GM12878 (cell line): ENCODE measurements around the gene SYNGR3. TPM values are rescaled to one million over a fixed set of nuclear protein-coding genes. Genes with fewer than 3 reads are reported as not detected.

Experiments
- ATAC-seq: fragments of 200-7000 bp; cut with Tn5 transposase; 3 replicates; pipeline ENCODE4 v1.9.1; 2020; ENCODE audit warnings: mild to moderate bottlenecking, moderate library complexity
- BruUV-seq: library from RNA; stranded (reverse); fragments of 400-500 nt; replicated peaks from 2 replicates; lab custom pipeline; 2021; lab: Mats Ljungman, UMichigan
- CTCF ChIA-PET: fragments of 300-600 bp; sonication (Branson Sonifier 250); formaldehyde crosslinking; extraction: SDS; loops from one replicate; lab custom pipeline; 2021; ENCODE audit warnings: inconsistent platforms; lab: Yijun Ruan, JAX
- POLR2A ChIA-PET: fragments of 350-600 bp; formaldehyde crosslinking; extraction: SDS; loops from one replicate; lab custom pipeline; 2021; ENCODE audit warnings: inconsistent platforms; lab: Charles Lee
- RAD21 ChIA-PET: fragments of 300-600 bp; sonication (Branson Sonifier 250); formaldehyde crosslinking; loops from one replicate; lab custom pipeline; 2023; ENCODE audit warnings: antibody characterized with exemption; ENCODE audit not compliant: unreplicated experiment; lab: Charles Lee
- SMC1A ChIA-PET: fragments of 300-600 bp; sonication (Branson Sonifier 250); formaldehyde crosslinking; loops from one replicate; lab custom pipeline; 2023; ENCODE audit not compliant: unreplicated experiment, uncharacterized antibody; lab: Charles Lee
- DNase-seq: peaks from one replicate; pipeline ENCODE4 v3.0.0-alpha.2; 2011; ENCODE audit warnings: low read depth, low spot score
- FAIRE-seq: peaks from 3 replicates; lab custom pipeline; 2011; peaks lifted over from hg19 to GRCh38; lab: Jason Lieb, UNC
- H2AFZ ChIP-seq: 2 replicates; pipeline ENCODE4 v1.6.0; 2011; ENCODE audit warnings: low read depth, low read length, control low read depth; ENCODE audit not compliant: control insufficient read depth
- H3K27ac ChIP-seq: 2 replicates; pipeline ENCODE4 v1.5.1; 2011; ENCODE audit warnings: control low read depth; ENCODE audit not compliant: control insufficient read depth, insufficient read depth
- H3K27me3 ChIP-seq, 2 experiments: replicated peaks in 1 of 2; 2 replicates each; pipeline versions ENCODE4 v1.6.0 to v1.6.1; 2011; ENCODE audit warnings: low read length in 1 of 2; ENCODE audit not compliant: control insufficient read depth in 2 of 2, insufficient read depth in 2 of 2
- H3K36me3 ChIP-seq, 2 experiments: 2 replicates each; pipeline ENCODE4 v1.5.1; 2011; ENCODE audit warnings: low read length in 1 of 2; ENCODE audit not compliant: control insufficient read depth in 2 of 2, insufficient read depth in 2 of 2
- H3K4me1 ChIP-seq: 2 replicates; pipeline ENCODE4 v1.6.1; 2011; ENCODE audit warnings: mild to moderate bottlenecking, low read length, moderate library complexity, mixed read lengths; ENCODE audit not compliant: control insufficient read depth, insufficient read depth
- H3K4me2 ChIP-seq: 2 replicates; pipeline ENCODE4 v1.6.0; 2011; ENCODE audit warnings: control low read depth; ENCODE audit not compliant: control insufficient read depth, insufficient read depth
- H3K4me3 ChIP-seq: fragments of 200-600 bp; sonication (generic); 2 replicates; pipeline ENCODE4 v1.5.1; 2016
- H3K79me2 ChIP-seq: 2 replicates; pipeline ENCODE4 v1.6.0; 2011; ENCODE audit warnings: low read length; ENCODE audit not compliant: control insufficient read depth, insufficient read depth
- H3K9ac ChIP-seq: 2 replicates; pipeline ENCODE4 v1.8.0; 2011; ENCODE audit warnings: low read length, control low read depth, mixed read lengths; ENCODE audit not compliant: control insufficient read depth, insufficient read depth
- H3K9me3 ChIP-seq: replicated peaks from 3 replicates; pipeline ENCODE4 v1.5.1; 2011; ENCODE audit warnings: mild to moderate bottlenecking, low read length; ENCODE audit not compliant: control insufficient read depth, insufficient read depth
- H4K20me1 ChIP-seq: 2 replicates; pipeline ENCODE4 v1.6.0; 2011; ENCODE audit not compliant: control insufficient read depth, insufficient read depth
- ASH2L ChIP-seq: fragments of 300-600, 200-600 bp; sonication (generic); IDR thresholded peaks from 2 replicates; pipeline ENCODE4 v1.6.1; 2017; ENCODE audit warnings: low read depth, mild to moderate bottlenecking, borderline replicate concordance
- CREM ChIP-seq: IDR thresholded peaks from 2 replicates; pipeline ENCODE4 v1.6.1; 2014; ENCODE audit warnings: antibody characterized with exemption, low read depth
- IKZF2 ChIP-seq, 2 experiments: fragments of 450-650 bp; IDR thresholded peaks; 2 replicates each; pipeline ENCODE4 v1.6.1; 2017; ENCODE audit warnings: mild to moderate bottlenecking in 2 of 2, moderate library complexity in 2 of 2
- IRF4 ChIP-seq: IDR thresholded peaks from 2 replicates; pipeline ENCODE4 v1.6.1; 2011; ENCODE audit warnings: low read depth, low read length
- LARP7 ChIP-seq: fragments of 450-650 bp; IDR thresholded peaks from 2 replicates; pipeline ENCODE4 v1.6.1; 2017; ENCODE audit warnings: mild to moderate bottlenecking
- MYC ChIP-seq: IDR thresholded peaks from 2 replicates; pipeline ENCODE4 v1.6.1; 2011; ENCODE audit warnings: mild to moderate bottlenecking, low read length, moderate library complexity, inconsistent platforms; ENCODE audit not compliant: insufficient read depth, insufficient replicate concordance, insufficient read length, severe bottlenecking
- SMARCA5 ChIP-seq: fragments of 450-650 bp; IDR thresholded peaks from 2 replicates; pipeline ENCODE4 v1.6.1; 2017; ENCODE audit warnings: mild to moderate bottlenecking
- WGBS: methylation state at CpG from one replicate; pipeline ENCODE4 v1.1.6; 2016; ENCODE audit warnings: low lambda C conversion rate; ENCODE audit not compliant: insufficient replicate concordance, insufficient coverage; ENCODE audit errors: missing lambda C conversion rate; 5-methylcytosine and 5-hydroxymethylcytosine counted together
- in situ Hi-C: fragments of 300-500 bp; cut with MboI; formaldehyde crosslinking; loops from 9 replicates; pipeline ENCODE4 v1.14.3; 2018; ENCODE audit warnings: mixed read lengths
- intact Hi-C: fragments of 100-400 bp; cut with micrococcal nuclease; formaldehyde crosslinking; loops from one replicate; pipeline ENCODE4 v1.14.2; 2022; ENCODE audit not compliant: unreplicated experiment
- polyA plus RNA-seq, 11 experiments: library from polyadenylated mRNA; depleted of rRNA in 4 of 11; unstranded in 6 of 11; stranded (reverse) in 5 of 11; fragments of >200 nt; fragmentation: Nextera tagmentation in 4 of 11; fragmentation: Illumina TruSeq in 1 of 11; extraction: Ambion mirVana in 4 of 11; extraction: Trizol in 1 of 11; gene quantifications; 1 replicate in 1 of 11; 2 replicates in 10 of 11; pipeline versions ENCODE4 v1.2.1 to v1.2.3, GENCODE V29; 2011 to 2016; ENCODE audit warnings: inconsistent platforms in 2 of 11, missing spikeins in 2 of 11, low read depth in 1 of 11
- total RNA-seq, 4 experiments: library from RNA; depleted of rRNA in 3 of 4; stranded (reverse); fragments of >200 nt in 3 of 4; fragmentation: Illumina TruSeq in 1 of 4; extraction: Trizol in 1 of 4; gene quantifications; 2 replicates each; pipeline versions ENCODE4 v1.2.1 to v1.2.3, GENCODE V29; 2013 to 2021
- TF ChIP-seq, protein P1 (sequence below): fragments of 450-650 bp; IDR thresholded peaks from 2 replicates; pipeline ENCODE4 v1.6.1; 2017; ENCODE audit warnings: mild to moderate bottlenecking, moderate library complexity

SYNGR3 gene
- total and polyA plus RNA-seq, 10 of the 15 experiments (the other 5 are each of a cell fraction or from before 2014, with no cell fraction given): 1.2 to 18.1 (median 6.6) TPM

- DNase-seq (no peak), ATAC-seq (no peak), FAIRE-seq (no peak)
- H2AFZ ChIP-seq: no peak overlapping the region
- ChIA-PET CTCF (no interaction called here), SMC1A (no interaction called here), POLR2A (interaction anchor here (1.6 kb wide), 1 partner anchor 12 kb away, joined by 6 read pairs; the partner anchor contains the start of gene RPS2), RAD21 (no interaction called here)
- H3K9ac ChIP-seq: no peak overlapping the region
- H4K20me1 ChIP-seq: no peaks in the 10 kb centered on the region
- intact Hi-C loops (no loop called here), in situ Hi-C loops (no loop called here)
- H3K79me2 ChIP-seq: peaks cover 13% of the 10 kb centered on the region
- no peak overlapping the region for H3K27ac ChIP-seq
- 0 out of 4 replicates have a peak, but pooled peaks cover 0 to 2% of the 10 kb centered on the region in 2 experiments for H3K27me3 ChIP-seq
- TSS peak; percentile 29 for BruUV-seq
- whole genome bisulfite sequencing: 91% methylated on average over 33 of the region's 33 CpGs
- no peaks in the 10 kb centered on the region for H3K9me3 ChIP-seq
- H3K36me3 ChIP-seq: peaks cover 0 to 36% of the 10 kb centered on the region in 2 experiments; a peak in 3 of 4 replicates
- peaks cover 15% of the 10 kb centered on the region for H3K4me1 ChIP-seq
- H3K4me2 ChIP-seq: no peak overlapping the region
- H3K4me3 ChIP-seq: no peak overlapping the region
- TF ChIP-seq MYC (no peak), IKZF2 (IDR thresholded peaks at IDR 0.05) (no peak), SMARCA5 (no peak), LARP7 (no peak), IRF4 (no peak), ASH2L (no peak), CREM (no peak)
- TF ChIP-seq, protein P1, sequence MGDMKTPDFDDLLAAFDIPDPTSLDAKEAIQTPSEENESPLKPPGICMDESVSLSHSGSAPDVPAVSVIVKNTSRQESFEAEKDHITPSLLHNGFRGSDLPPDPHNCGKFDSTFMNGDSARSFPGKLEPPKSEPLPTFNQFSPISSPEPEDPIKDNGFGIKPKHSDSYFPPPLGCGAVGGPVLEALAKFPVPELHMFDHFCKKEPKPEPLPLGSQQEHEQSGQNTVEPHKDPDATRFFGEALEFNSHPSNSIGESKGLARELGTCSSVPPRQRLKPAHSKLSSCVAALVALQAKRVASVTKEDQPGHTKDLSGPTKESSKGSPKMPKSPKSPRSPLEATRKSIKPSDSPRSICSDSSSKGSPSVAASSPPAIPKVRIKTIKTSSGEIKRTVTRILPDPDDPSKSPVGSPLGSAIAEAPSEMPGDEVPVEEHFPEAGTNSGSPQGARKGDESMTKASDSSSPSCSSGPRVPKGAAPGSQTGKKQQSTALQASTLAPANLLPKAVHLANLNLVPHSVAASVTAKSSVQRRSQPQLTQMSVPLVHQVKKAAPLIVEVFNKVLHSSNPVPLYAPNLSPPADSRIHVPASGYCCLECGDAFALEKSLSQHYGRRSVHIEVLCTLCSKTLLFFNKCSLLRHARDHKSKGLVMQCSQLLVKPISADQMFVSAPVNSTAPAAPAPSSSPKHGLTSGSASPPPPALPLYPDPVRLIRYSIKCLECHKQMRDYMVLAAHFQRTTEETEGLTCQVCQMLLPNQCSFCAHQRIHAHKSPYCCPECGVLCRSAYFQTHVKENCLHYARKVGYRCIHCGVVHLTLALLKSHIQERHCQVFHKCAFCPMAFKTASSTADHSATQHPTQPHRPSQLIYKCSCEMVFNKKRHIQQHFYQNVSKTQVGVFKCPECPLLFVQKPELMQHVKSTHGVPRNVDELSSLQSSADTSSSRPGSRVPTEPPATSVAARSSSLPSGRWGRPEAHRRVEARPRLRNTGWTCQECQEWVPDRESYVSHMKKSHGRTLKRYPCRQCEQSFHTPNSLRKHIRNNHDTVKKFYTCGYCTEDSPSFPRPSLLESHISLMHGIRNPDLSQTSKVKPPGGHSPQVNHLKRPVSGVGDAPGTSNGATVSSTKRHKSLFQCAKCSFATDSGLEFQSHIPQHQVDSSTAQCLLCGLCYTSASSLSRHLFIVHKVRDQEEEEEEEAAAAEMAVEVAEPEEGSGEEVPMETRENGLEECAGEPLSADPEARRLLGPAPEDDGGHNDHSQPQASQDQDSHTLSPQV: no peak
- TF ChIP-seq, all 136 proteins: peak for 0
Observed at GRCh38 chr16:1976951-1977874, 12.6 kb upstream of the SYNGR3 start.
